ENCODE results near the gene EHMT1.

Gene EHMT1

GRCh38 chr9:137760426-137760825 lies 141.6 kb downstream of the EHMT1 start:
- TF ChIP-seq ZBTB7A (IDR thresholded peaks at IDR 0.05; ENCODE audit: low read depth) (no peak), NFIC (IDR thresholded peaks at IDR 0.05) (no peak), CREB1 (IDR thresholded peaks at IDR 0.05; ENCODE audit: low read depth) (no peak), REST (IDR thresholded peaks at IDR 0.05; ENCODE audit: low read depth) (no peak), TEAD4 (IDR thresholded peaks at IDR 0.05) (no peak), EGR1 (IDR thresholded peaks at IDR 0.05) (no peak)

GRCh38 chr9:137761032-137761431 lies 142.2 kb downstream of the EHMT1 start:
- TF ChIP-seq CREB1 (IDR thresholded peaks at IDR 0.05; ENCODE audit: low read depth) (no peak), NFIC (IDR thresholded peaks at IDR 0.05) (no peak), TEAD4 (IDR thresholded peaks at IDR 0.05) (no peak), RAD21 (IDR thresholded peaks at IDR 0.05; ENCODE audit: low read depth) (no peak), USF1 (IDR thresholded peaks at IDR 0.05) (no peak), YY1 (IDR thresholded peaks at IDR 0.05; ENCODE audit: low read depth) (no peak), MAX (IDR thresholded peaks at IDR 0.05) (no peak), TCF12 (IDR thresholded peaks at IDR 0.05; ENCODE audit: low read depth) (no peak), ZBTB7A (IDR thresholded peaks at IDR 0.05; ENCODE audit: low read depth) (no peak), TAF1 (IDR thresholded peaks at IDR 0.05; ENCODE audit: low read depth) (no peak), EP300 (IDR thresholded peaks at IDR 0.05; ENCODE audit: borderline replicate concordance) (no peak), CEBPB (IDR thresholded peaks at IDR 0.05) (no peak)

- no peak for TF ChIP-seq NFIC (IDR thresholded peaks at IDR 0.05)
- TF ChIP-seq REST (IDR thresholded peaks at IDR 0.05; ENCODE audit: low read depth) = no peak
- TF ChIP-seq YY1 (IDR thresholded peaks at IDR 0.05; ENCODE audit: low read depth) = no peak
- TF ChIP-seq FOXM1 (IDR thresholded peaks at IDR 0.05; ENCODE audit: borderline replicate concordance, low read depth) = no peak
- TF ChIP-seq EP300 (IDR thresholded peaks at IDR 0.05; ENCODE audit: borderline replicate concordance) = no peak
- TF ChIP-seq MAX (IDR thresholded peaks at IDR 0.05) = no peak
- no peak for TF ChIP-seq RAD21 (IDR thresholded peaks at IDR 0.05; ENCODE audit: low read depth)
- TF ChIP-seq EGR1 (IDR thresholded peaks at IDR 0.05) = no peak
- no peak for TF ChIP-seq CEBPB (IDR thresholded peaks at IDR 0.05)
- no peak for TF ChIP-seq ZBTB7A (IDR thresholded peaks at IDR 0.05; ENCODE audit: low read depth)
- no peak for TF ChIP-seq CREB1 (IDR thresholded peaks at IDR 0.05; ENCODE audit: low read depth)
- TF ChIP-seq TAF1 (IDR thresholded peaks at IDR 0.05; ENCODE audit: low read depth) = no peak
- TF ChIP-seq USF1 (IDR thresholded peaks at IDR 0.05) = no peak
- TF ChIP-seq TCF12 (IDR thresholded peaks at IDR 0.05; ENCODE audit: low read depth) = no peak
These were observed 143.0 kb downstream of the EHMT1 start for GRCh38 chr9:137761793-137762192.

- no peak for TF ChIP-seq USF1 (IDR thresholded peaks at IDR 0.05)
- no peak for TF ChIP-seq TCF12 (IDR thresholded peaks at IDR 0.05; ENCODE audit: low read depth)
- TF ChIP-seq CEBPB (IDR thresholded peaks at IDR 0.05) = no peak
- no peak for TF ChIP-seq ZBTB7A (IDR thresholded peaks at IDR 0.05; ENCODE audit: low read depth)
- TF ChIP-seq EP300 (IDR thresholded peaks at IDR 0.05; ENCODE audit: borderline replicate concordance) = no peak
- no peak for TF ChIP-seq EGR1 (IDR thresholded peaks at IDR 0.05)
- TF ChIP-seq NFIC (IDR thresholded peaks at IDR 0.05) = no peak
- TF ChIP-seq MAX (IDR thresholded peaks at IDR 0.05) = no peak
- no peak for TF ChIP-seq REST (IDR thresholded peaks at IDR 0.05; ENCODE audit: low read depth)
- TF ChIP-seq TEAD4 (IDR thresholded peaks at IDR 0.05) = no peak
- no peak for TF ChIP-seq YY1 (IDR thresholded peaks at IDR 0.05; ENCODE audit: low read depth)
- TF ChIP-seq RAD21 (IDR thresholded peaks at IDR 0.05; ENCODE audit: low read depth) = no peak
- TF ChIP-seq FOXM1 (IDR thresholded peaks at IDR 0.05; ENCODE audit: borderline replicate concordance, low read depth) = no peak
These were observed 143.7 kb downstream of the EHMT1 start for GRCh38 chr9:137762414-137763061.
